PC-3 (cell line): ENCODE measurements around the gene BAG3.

Source experiments
- EZH2phosphoT487 ChIP-seq: fragments of 300-600 bp; sonication (generic); IDR thresholded peaks from 2 replicates; pipeline ENCODE4 v1.6.1; 2018; ENCODE audit warnings: mild to moderate bottlenecking, antibody characterized with exemption, low read length, borderline replicate concordance
- TF ChIP-seq, protein P1 (sequence below): fragments of 300-600 bp; sonication (generic); conservative IDR thresholded peaks from 2 replicates; pipeline ENCODE4 v1.5.1; 2017; ENCODE audit warnings: antibody characterized with exemption, low read depth, mild to moderate bottlenecking, low read length

DNA sequence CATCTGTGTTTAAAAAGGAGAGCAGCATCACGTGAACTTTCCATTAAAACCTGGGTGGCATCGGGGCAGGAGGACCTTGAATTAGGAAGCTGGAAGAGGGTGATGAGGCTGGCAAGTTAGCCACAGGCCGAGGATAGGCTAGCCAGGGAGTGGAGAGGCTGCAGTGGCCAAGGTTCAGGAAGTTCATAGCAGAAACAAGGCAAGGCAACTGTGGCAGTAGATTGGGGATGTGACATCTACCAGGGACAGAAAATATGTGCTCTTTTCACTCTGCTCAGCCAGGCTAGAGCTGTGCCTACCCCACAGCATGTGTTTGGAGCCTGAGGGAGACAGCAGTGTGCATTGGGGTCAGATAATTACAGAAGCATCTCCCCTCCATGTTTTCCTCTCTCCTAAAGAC is 72.4 kb downstream of the BAG3 start:
- TF ChIP-seq, protein P1, sequence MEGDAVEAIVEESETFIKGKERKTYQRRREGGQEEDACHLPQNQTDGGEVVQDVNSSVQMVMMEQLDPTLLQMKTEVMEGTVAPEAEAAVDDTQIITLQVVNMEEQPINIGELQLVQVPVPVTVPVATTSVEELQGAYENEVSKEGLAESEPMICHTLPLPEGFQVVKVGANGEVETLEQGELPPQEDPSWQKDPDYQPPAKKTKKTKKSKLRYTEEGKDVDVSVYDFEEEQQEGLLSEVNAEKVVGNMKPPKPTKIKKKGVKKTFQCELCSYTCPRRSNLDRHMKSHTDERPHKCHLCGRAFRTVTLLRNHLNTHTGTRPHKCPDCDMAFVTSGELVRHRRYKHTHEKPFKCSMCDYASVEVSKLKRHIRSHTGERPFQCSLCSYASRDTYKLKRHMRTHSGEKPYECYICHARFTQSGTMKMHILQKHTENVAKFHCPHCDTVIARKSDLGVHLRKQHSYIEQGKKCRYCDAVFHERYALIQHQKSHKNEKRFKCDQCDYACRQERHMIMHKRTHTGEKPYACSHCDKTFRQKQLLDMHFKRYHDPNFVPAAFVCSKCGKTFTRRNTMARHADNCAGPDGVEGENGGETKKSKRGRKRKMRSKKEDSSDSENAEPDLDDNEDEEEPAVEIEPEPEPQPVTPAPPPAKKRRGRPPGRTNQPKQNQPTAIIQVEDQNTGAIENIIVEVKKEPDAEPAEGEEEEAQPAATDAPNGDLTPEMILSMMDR: no peak
- TF ChIP-seq EZH2phosphoT487: no peak
